DMS153 treated with DMSO at 0.1 percent for 48 hours (cell line): ENCODE measurements around the gene RTL10.

Experiments used
- DNase-seq: peaks from one replicate; lab custom pipeline; 2025; ENCODE audit not compliant: unreplicated experiment; lab: John Stamatoyannopoulos, UW

Gene RTL10

GRCh38 chr22:19866665-19867009 is 12.0 kb upstream of the RTL10 start:
- no peak for DNase-seq

GRCh38 chr22:19865141-19865829 is 10.6 kb upstream of the RTL10 start:
- DNase-seq = no peak

GRCh38 chr22:19864538-19865106 is 9.9 kb upstream of the RTL10 start:
- DNase-seq = no peak

- no peak for DNase-seq
These were observed 8.9 kb upstream of the RTL10 start for GRCh38 chr22:19863571-19863970.

- no peak for DNase-seq
These were observed 8.1 kb upstream of the RTL10 start for GRCh38 chr22:19862619-19863246.

GRCh38 chr22:19859861-19860510 is 5.3 kb upstream of the RTL10 start:
- no peak for DNase-seq

GRCh38 chr22:19857382-19857781 is 2.7 kb upstream of the RTL10 start:
- DNase-seq = no peak

GRCh38 chr22:19855504-19856409 is 1.1 kb upstream of the RTL10 start:
- peak; percentile 50 for DNase-seq

- no peak for DNase-seq
These were observed 546 bp downstream of the RTL10 start for GRCh38 chr22:19853879-19854777.

- DNase-seq = no peak
These were observed 1.4 kb downstream of the RTL10 start for GRCh38 chr22:19853058-19853878.

GRCh38 chr22:19852177-19852781 is 2.4 kb downstream of the RTL10 start:
- no peak for DNase-seq

- no peak for DNase-seq
These were observed 3.1 kb downstream of the RTL10 start for GRCh38 chr22:19851291-19852176.

GRCh38 chr22:19850763-19851109 is 3.9 kb downstream of the RTL10 start:
- no peak for DNase-seq

GRCh38 chr22:19849835-19850762 is 4.6 kb downstream of the RTL10 start:
- no peak for DNase-seq

- no peak for DNase-seq
These were observed 6.1 kb downstream of the RTL10 start for GRCh38 chr22:19848298-19849224.

GRCh38 chr22:19847345-19847632 is 7.4 kb downstream of the RTL10 start:
- DNase-seq = no peak
